GM21576 (cell line): ENCODE measurements around the gene TRIO.

Experiments used
- ATAC-seq: cut with Tn5 transposase; IDR thresholded peaks from one replicate; pipeline ENCODE4 v1.9.1; 2021; ENCODE audit warnings: mild to moderate bottlenecking, moderate library complexity; ENCODE audit not compliant: unreplicated experiment

TRIO gene

DNA sequence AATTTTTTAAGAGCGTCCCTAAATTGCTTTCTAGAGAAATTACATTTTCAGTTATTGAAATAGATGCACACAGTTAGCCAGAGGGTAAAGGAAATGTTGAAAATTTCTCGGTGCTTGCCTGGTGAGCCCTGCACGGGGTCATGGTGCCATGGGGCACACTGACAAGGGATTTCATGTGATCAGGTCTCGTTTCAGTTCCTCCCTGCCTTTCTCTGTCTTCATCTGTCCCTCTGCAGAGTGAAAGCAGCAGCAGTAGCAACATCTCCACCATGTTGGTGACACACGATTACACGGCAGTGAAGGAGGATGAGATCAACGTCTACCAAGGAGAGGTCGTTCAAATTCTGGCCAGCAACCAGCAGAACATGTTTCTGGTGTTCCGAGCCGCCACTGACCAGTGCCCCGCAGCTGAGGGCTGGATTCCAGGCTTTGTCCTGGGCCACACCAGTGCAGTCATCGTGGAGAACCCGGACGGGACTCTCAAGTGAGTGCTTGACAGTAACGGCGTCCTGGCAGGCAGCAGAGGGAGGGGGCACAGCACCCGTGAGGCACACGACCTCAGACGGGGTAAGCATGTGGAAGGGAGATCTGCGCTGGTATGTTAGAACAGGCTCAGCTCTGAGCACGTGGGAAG lies 349.3 kb downstream of the TRIO start:
- no peak for ATAC-seq

DNA sequence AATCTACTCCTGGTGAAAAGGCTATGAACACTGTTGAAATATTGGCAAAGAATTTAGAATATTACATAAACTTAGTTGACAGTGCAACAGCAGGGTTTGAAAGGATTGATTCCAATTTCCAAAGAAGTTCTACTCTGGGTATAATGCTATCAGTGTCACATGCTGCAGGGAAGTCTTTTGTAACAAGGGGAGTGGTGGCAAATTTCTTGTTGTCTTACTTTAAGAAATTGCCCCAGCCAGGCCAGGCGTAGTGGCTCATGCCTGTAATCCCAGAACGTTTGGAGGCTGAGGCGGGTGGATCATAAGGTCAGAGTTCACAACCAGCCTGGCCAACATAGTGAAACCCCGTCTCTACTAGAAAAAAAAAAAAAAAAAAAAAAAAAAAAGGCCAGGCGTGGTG lies 352.2 kb downstream of the TRIO start:
- no peak for ATAC-seq

DNA sequence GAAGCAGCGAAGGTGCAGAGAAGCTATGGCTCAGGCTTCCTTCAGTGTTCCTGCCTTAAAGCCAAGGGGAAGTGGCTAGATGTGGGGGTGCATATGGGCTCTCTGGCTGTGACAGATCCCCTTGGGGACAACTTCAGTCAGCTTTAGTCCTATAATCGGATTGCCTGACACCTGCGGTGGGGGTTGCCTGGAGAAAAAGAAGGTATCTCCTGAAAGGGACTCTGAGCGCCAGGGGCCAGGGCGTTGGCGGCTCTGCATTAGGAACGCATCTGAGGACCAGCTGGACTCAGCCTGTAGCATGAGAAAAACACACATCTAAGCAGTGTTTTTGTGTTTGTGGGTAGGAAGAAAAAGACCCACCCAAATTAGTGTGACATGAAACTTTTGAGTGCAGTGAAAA lies 354.2 kb downstream of the TRIO start:
- ATAC-seq, result no peak

DNA sequence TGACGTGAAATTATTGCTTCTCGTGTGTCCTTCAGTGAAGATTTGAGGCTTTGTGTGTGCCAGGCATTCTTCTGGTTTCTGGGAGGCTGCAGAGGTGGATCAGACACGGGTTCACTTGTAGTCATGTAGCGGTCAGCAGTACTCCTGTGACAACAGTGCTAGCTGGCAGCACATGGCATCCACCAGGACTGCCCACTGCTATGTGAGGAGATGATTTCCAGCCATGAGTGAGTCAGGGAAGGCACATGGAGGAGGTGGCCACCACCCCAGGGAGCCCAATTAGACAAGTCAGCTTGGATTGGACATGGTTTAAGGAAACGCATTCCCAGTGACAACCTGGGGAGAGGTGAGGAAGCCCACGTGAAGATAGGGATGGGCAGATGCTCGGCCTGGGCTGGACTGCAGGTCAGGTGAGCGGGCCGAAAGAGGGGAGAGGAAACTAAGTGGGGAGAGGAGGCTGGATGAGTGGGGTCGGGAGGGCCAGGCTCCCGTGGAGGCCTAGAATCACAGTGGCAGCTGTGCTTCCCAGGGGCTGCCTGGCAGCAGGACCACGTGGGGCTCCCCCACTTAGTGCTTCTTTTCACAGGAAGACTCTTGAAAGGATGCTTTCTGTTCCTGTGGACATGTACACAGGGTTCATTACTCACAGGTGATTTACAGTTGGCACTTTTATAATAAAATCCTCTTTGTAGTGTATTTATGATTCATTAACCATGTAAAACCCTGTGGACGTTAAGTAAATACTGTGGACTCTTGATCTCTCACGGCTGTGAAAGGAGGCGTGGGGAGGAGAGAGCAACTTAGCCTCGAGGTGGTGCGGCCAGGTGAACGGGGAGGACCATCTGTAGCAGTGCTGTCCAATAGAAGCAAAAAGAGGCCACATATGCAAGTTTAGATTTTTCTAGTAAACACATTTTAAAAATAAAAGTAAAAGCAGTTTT lies 358.5 kb downstream of the TRIO start:
- no peak for ATAC-seq

DNA sequence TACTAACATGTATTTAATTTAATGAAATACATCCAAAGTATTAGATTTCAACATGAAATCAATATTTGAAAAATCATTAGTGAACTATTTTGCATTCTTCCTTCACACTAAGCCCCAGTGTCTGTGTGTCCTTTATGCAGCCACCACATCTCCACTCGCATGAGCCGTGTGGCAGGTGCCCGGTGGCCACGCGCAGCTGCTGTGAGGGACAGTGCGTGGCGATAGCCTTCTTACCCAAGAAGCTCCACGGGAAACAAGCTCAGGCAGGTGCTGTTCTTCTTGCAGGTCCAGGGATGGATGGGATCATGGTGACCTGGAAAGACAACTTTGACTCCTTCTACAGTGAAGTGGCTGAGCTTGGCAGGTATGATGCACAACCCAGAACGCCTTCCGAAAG lies 359.1 kb downstream of the TRIO start:
- no peak for ATAC-seq

DNA sequence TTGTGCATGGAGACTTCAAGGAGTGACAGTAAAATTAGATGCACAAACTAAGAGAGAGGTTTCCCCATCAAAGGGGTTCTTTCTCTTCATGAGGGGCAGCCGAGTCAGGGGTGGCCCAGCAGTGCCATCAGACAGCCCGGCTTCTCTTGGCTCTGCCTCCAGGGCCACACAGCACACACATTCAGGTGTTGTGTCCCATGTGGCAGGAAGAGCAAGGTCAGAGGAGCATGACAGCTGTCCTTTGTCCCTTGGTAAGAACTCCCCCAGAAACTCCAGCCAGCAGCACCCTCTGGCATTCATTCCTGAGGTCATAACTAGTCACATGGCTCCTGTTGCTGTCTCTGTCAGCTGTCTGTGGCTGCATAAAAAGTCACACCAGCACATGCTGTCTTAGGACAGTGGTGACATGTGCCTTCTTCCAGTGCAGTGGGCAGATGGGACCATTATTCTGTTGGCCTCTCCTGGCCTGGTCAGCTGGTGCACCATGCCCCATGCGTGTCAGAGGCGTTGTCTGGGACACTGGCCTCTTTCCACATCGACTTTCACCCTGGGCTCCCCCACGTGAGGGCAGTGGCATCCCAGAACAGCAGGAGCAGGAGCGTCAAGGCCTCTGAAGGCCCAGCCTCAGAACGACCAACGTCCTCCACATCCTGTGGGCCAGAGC lies 360.0 kb downstream of the TRIO start:
- ATAC-seq, result no peak

DNA sequence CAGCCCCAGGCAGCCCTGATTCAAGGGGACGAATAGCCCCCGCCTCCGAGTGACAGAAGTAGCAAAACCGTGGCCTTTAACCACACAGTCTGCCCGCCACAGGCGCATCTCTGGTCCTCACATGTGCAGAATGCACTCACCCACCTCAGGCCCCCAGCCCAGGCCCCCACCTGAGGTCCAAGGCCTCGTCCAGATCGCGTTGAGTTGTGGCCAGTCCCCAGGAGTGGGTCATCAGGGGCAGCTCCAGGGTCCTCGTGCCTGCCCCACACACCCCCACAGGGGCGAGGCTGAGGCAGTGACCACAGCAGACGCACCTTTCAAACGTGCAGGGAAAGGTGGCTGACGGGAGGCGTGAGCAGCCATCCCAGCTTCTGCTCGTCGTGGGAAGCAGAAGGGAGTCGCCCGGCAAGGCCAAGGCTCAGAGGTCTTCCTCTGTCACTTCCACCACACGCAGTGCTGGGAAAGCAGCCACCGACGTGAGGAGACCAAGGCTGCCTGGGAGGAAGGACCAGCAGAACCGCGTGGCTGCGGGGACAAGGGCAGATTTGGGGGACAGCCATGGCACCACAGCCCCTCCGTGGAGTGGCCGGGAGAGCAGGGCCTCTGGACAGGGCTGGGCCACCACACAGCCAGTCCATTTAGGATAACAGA lies 360.7 kb downstream of the TRIO start:
- ATAC-seq, result no peak

DNA sequence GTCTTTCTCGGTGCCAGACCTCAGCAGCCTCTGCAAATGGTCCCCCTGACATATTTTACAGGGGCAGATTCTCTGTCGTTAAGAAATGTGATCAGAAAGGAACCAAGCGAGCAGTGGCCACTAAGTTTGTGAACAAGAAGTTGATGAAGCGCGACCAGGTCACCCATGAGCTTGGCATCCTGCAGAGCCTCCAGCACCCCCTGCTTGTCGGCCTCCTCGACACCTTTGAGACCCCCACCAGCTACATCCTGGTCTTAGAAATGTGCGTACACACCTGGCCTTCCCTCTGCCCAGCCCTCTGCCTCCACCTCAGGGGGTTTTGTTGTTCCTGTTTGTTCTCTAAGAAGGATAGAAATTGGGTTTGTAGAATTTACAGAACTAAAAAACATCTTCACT lies 361.2 kb downstream of the TRIO start:
- ATAC-seq, result no peak

DNA sequence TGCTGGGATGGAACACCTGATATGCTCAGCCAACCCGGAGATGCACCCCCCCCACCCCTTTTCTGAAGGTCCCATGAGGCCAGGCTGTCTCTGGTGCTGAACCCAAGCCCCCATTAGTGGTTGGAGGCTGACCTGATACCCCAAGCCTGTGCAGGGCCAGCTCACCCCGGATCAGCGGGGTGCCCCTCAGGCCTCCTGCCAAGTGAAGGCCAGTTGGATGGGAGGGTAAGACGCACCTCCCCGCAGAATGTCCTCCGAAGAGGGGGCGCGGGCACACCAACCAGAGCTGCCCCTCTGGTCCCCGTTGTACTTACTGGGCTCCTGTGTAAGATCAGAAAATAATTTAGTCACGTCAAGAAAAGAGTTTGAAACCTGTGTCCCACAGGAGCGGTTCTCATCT lies 361.7 kb downstream of the TRIO start:
- no peak for ATAC-seq

DNA sequence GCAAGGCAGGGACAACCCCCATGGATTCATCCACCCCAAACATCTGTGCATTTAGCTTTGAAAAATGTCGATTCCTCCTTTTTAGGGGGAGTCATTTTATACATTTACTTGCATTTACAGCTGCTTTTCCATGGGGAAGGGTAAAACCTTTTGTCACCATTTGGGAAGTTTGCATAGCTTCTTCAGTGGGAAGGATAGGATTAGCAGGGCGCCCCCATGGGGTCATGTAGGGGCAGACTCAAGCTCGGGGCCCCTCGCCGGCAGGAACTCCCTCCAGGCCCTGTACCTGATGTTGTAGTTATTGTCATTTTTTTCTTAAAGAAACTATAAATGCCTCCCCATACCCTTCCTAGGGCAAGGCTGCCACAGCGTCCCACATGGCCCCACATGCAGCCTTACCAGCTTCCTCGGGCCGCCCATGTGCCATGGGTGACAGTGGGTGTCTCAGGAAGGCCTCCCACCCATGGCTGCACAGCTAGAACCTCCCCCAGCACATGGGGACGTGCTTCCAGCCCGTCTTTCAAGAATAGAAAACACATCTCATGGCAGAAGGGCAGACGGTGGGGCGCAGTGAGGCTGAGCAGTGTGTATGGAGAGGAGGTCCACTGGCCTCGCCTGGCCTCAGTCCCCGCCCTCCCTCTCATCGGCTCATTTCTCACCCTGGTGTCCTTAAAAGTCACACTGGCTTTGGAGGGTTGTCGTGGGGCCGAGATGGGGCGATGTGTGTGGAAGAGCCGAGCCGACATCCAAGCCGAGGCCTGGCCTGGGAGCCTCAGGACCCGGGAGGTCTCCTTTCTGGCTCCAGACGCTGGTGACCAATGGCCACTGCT lies 362.4 kb downstream of the TRIO start:
- no peak for ATAC-seq

DNA sequence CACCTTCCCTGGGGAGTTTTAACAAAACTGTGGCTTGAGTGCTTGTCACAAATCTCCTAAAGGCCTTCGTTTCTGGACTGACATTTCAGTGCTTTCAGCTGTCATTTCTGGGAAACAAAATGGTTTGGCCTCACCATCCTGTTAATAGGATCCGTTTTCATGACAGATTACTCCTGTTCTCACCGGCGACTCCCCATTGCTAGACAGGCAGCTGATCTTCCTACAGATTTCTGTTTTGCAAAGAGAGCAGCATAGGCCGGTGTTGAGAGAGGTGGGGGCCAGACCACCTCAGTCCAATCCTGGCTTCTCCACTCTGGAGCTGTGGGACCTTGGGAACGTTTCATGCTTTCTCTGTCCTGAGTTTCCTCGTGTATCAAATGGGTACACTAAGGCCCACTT lies 363.0 kb downstream of the TRIO start:
- no peak for ATAC-seq

DNA sequence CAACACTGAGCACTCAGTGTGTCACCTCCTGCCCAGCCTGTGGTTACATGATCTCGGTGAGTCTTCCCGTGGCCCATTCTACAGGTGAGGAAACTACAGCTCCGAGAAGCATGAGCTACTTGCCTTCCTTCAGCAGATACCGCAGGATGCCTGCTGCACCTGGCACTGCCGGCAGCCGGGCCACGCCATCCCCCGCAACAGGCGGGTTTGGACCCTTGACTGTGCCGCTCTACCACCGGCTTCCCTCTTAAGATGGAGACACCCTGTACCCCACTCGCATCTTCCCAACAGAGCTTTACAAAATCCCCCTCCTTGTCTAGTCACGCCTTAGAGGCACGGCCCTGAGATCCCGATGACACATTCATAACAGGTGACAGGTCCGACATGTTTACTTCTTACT lies 363.5 kb downstream of the TRIO start:
- ATAC-seq, result no peak

DNA sequence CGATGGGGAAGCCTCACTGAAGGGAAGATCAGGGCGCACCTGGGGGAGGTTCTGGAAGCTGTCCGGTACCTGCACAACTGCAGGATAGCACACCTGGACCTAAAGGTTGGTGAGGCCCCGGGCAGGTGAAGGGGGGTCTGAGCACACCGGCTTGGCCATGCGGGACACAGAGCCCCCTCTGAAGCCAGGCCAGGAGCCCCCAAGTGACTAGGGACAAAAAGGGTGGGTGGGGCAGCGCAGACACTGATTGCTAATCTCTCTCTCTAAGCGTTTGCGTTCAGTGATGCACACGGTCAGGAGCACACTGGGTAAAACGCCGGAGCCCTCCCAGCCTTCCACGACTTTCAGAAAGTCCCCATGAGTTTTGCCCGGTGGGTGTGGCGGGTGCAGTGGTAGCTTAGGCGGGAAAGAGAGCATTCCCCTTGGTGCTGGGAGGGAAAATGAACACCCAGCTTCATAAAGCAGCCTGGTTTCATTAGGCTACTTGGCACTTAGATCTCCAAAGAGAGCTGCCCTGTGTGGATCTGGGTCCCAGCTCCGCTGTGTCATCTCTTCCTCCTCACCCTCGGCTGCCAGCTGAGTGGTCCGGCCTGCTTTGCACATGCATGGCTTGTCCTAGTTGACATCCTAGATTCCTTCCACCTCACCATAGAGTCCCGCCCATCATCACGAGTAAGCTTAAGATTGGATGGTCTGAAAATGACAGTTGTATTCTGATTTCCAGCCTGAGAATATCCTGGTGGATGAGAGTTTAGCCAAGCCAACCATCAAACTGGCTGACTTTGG lies 364.2 kb downstream of the TRIO start:
- no peak for ATAC-seq

DNA sequence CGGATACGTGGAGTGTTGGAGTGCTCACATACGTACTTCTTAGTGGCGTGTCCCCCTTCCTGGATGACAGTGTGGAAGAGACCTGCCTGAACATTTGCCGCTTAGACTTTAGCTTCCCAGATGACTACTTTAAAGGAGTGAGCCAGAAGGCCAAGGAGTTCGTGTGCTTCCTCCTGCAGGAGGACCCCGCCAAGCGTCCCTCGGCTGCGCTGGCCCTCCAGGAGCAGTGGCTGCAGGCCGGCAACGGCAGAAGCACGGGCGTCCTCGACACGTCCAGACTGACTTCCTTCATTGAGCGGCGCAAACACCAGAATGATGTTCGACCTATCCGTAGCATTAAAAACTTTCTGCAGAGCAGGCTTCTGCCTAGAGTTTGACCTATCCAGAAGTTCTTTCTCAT lies 364.9 kb downstream of the TRIO start:
- ATAC-seq, result no peak

DNA sequence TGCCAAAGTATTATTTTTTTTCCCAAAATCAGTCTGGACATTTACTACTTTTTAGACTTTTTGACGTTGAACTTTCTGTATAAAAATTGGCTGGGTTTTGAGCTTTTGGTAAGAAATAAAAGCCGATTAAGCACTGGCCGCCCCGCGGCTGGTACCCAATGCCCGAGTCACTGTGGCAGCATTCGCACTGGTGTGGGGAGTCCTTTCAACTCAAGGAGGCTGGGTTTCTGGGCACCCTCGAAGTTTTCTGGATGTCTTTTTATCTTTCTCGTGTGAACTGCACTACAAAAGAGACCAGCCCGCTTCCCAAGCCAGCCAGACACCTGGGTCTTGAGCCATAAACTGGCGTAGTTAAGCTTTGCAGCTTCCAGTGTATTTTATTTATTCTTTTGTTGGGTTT lies 366.4 kb downstream of the TRIO start:
- ATAC-seq, result no peak

DNA sequence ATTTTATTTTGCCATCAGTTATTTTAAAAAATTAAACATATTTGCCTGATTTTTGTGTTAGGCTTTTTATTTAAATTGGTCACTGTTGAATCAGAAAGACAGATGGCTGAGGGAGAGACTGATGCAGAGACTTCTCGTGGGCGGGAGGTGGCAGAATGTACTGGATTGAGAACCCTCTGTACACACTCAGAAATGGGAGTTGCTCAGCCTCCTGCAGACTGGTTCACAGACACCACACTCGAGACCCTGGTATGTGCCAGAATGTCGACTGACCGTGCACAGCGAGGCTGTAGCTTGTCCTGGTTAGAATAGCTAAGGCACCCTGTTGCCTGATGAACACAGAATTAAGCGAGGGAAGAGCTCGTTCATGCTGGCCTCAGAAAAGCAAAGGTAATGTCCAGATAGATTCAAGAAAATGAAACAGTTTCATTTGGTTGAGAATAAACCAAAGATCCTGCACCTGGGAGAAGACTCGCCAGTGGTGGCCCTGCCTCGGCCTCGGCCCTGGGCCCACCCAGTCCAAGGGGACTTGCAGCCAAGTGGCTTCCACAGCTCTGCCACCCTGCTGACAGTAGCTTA lies 367.1 kb downstream of the TRIO start:
- ATAC-seq, result no peak

DNA sequence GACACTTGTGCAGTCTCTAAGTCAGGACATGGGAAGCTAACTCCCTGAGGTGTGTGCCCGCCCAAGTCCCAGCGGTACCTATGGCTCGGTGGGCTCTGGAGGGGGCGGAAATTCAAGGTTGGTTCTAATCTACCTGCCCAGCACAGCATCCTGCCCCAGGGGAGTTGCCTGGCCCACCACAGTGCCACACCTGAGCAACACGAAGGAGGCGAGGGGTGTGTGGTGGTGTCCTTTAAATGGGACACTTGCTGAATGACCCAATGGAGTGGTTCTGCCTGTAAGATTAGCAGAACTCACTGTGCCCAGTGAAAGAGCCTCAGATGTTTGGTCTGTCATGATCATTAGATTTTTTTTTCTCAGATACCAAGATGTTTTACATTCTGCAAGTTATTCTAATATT lies 367.7 kb downstream of the TRIO start:
- no peak for ATAC-seq

DNA sequence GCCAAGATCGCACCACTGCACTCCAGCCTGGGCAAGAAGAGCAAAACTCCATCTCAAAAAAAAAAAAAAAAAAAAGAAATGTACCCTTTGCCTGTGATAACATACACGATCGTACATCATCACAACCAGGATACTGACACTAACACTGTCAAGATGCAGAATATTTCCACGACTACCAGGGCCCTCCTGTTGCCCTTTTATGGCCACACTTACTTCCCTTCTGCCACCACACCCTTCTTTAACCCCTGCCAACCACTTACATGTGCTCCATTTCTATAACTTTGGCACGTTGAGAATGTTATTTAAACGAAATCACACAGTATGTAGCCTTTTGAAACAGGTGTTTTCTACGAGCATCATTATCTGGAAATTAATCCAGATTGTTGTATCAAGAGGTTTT lies 369.4 kb downstream of the TRIO start:
- ATAC-seq, result no peak

DNA sequence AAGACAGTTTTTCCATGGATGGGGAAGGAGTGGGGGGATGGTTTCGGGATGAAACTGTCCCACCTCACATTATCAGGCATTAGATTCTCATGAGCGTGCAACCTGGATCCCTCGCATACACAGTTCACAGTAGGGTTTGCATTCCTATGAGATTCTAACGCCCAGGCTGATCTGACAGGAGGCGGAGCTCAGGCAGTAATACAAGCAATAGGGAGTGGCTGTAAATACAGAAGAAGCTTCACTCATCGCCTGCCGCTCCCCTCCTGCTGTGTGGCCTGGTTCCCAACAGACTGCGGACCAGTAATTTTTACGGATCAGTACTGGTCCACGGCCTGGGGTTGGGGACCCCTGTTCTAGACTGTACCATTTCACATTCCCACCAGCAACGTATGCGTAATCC lies 370.1 kb downstream of the TRIO start:
- ATAC-seq, result no peak
